GM12872 (cell line): Measurements from ENCODE around the gene VCAN.

Experiments
- TF ChIP-seq, protein P1 (sequence below): IDR thresholded peaks from 3 replicates; pipeline ENCODE4 v1.5.1; 2011; ENCODE audit warnings: low read depth, mild to moderate bottlenecking, low read length, moderate library complexity; ENCODE audit not compliant: insufficient read depth

Gene VCAN

DNA sequence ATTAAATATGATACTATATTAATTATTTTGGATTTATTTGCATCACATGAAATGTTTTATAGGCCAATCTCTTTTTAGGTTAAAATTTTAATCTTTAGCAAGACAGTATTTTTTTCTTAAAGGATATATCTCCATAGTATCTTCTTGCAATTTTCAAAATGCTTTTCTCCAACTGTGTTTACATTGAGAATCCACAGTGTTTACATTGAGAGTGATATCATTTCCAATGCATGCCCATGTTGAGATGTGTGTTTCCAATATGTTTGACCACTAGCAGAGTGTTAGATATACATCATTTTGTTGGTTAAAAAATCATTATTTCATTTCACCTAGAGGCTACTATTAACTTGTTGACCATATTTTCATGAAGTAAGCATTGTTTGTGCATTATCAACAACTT is 17.3 kb downstream of the VCAN start:
- TF ChIP-seq, protein P1, sequence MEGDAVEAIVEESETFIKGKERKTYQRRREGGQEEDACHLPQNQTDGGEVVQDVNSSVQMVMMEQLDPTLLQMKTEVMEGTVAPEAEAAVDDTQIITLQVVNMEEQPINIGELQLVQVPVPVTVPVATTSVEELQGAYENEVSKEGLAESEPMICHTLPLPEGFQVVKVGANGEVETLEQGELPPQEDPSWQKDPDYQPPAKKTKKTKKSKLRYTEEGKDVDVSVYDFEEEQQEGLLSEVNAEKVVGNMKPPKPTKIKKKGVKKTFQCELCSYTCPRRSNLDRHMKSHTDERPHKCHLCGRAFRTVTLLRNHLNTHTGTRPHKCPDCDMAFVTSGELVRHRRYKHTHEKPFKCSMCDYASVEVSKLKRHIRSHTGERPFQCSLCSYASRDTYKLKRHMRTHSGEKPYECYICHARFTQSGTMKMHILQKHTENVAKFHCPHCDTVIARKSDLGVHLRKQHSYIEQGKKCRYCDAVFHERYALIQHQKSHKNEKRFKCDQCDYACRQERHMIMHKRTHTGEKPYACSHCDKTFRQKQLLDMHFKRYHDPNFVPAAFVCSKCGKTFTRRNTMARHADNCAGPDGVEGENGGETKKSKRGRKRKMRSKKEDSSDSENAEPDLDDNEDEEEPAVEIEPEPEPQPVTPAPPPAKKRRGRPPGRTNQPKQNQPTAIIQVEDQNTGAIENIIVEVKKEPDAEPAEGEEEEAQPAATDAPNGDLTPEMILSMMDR = no peak

DNA sequence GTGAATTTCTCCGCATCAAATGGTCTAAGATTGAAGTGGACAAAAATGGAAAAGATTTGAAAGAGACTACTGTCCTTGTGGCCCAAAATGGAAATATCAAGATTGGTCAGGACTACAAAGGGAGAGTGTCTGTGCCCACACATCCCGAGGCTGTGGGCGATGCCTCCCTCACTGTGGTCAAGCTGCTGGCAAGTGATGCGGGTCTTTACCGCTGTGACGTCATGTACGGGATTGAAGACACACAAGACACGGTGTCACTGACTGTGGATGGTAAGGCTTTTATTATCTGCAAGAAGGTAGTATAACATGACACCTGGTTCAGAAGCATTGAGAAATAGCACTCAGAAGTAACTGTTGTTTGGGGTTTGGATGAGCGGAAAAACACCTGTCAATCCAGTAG is 18.7 kb downstream of the VCAN start:
- TF ChIP-seq, protein P1 = no peak

DNA sequence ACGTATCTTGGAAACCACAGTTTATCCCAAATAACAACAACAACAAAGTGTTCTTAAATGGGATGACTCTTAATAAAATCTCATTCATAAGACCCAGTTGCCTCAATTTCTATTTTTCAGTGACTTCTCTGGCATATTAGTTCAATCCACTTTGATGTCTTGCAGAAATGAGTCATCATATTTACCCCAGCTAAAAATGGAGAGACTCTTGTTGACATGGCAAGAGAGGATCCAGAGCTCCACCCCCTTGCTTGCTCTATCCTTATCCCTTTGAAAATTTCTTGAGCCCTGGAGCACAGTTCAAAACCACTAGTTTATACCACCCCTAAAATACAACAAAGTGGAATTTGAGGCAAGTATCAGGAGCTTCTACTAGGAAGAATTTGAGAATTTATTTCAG is 20.8 kb downstream of the VCAN start:
- TF ChIP-seq, protein P1 = no peak

DNA sequence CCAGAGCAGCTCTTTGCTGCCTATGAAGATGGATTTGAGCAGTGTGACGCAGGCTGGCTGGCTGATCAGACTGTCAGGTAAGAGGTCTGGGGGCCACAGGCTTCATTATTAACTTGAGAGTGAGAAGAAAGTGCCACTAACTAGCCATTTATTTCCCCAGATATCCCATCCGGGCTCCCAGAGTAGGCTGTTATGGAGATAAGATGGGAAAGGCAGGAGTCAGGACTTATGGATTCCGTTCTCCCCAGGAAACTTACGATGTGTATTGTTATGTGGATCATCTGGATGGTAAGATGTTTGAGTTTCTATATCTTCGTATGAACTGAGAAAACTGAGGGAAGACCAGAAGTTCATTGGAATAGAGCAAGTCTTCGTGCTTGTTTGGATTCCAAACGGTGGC is 22.1 kb downstream of the VCAN start:
- TF ChIP-seq, protein P1 = no peak

DNA sequence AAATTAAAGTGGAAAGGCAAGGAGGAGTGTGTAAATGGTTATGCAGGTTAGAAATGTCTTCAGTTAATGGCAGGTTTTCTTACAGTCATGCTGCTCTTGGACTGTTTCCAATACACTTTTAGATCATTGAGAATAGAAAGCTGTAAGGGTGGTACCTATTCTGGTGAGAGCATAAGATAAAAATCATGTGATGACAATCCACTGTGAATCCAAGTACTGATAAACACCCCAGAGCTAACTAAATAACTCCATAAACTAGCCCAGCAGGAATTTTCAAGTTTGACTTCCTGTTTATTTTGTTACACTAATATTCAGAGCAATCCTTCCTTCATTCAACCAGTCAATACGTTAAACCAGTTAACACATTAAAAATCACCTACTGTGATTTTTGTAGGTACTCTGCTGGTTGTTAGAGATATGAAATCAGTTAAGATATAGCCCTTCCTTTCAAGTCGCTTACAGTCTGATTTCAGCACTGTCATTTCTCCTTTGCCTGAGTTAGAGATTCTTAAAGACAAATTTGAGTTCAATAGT is 22.6 kb downstream of the VCAN start:
- TF ChIP-seq, protein P1 = no peak

DNA sequence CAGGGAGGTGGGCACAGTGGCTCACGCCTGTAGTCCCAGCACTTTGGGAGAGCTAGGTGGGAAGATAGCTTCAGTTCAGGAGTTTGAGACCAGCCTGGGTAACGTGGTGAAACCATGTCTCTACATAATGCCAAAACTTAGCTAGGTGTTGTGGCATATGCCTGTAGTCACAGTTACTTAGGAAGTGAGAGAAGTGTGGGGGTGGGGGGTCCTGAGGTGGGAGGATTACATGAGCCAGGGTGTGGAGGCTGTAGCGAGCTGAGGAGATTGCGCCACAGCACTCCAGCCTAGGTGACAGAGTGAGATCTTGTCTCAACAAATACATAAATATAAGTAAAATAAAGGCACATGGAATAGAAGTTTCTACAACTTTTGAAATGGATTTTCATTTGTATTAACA is 23.1 kb downstream of the VCAN start:
- TF ChIP-seq, protein P1 = no peak

DNA sequence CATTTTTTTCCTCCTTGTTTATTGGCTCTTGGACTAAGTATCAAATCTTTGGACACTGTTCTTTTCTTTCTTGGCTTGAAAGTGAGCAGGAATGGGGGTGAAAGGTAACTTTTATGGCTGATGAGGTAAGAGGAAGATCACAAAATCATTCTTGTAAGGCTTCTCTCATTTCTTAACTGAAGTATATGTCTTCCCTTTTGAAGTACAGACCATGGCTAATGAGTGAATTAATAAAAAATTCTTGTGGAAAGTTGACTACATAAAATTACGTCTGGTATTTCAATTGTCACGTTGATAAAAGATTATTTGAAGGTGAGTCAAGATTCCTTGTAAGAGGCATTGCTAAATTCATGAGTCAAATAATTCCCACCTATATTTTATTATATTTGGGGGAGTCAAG is 25.1 kb downstream of the VCAN start:
- TF ChIP-seq, protein P1 = no peak
